ENCODE data around the gene ACOT7.

The ACOT7 gene

DNA sequence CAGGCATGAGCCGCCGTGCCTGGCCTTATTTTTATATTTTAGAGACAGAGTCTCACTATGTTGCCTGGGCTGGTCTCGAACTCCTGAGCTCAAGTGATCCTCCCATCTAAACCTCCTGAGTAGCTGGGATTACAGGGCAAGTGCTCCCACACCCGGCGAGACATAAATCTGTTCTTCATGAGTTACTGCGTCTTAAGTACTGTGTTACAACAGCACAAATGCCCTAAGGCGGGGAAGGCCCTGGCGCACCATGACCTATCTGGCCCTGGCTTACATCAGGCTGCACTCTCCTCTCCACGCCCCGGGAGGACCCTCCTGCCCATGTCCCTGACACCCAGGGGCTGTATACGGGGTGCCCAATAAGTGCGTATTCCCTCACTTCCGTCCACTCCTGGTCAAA lies 136.9 kb downstream of the ACOT7 start:
- no peak for DNase-seq (ENCODE audit: low spot score)
- in situ Hi-C loops (cut with MboI; ENCODE audit: low sequenced_read_pairs, unreplicated experiment): loop anchor here (10.0 kb wide), 1 partner anchor 148 kb away; no protein-coding TSS in a partner anchor
- no peak for TF ChIP-seq CTCF (IDR thresholded peaks at IDR 0.05; ENCODE audit: borderline replicate concordance, control extremely low read depth, extremely low read depth, insufficient read depth, missing control alignments)

DNA sequence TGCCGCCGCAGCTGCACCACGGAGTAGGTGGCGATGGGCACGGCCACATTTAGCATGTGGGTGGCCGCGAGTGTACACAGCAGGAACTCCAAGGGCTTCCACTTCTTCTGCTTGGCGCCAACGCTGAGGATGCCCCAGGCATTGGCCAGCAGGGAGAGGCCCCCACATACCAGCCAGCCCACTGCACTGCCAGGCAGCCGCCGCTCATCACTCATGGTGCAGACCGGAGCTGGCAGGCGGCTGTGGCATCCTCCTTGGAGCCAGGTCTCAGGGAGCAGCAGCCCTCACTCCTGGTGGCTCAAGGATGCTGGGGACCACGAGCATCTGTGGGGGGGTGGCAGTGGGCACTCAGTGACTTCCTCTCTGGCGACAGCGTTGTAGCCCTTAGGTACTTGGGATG lies 138.9 kb downstream of the ACOT7 start:
- TF ChIP-seq CTCF (IDR thresholded peaks at IDR 0.05; ENCODE audit: borderline replicate concordance, control extremely low read depth, extremely low read depth, insufficient read depth, missing control alignments): no peak
- DNase-seq (ENCODE audit: low spot score): no peak
- in situ Hi-C loops (cut with MboI; ENCODE audit: low sequenced_read_pairs, unreplicated experiment): loop anchor here (10.0 kb wide), 1 partner anchor 150 kb away; no protein-coding TSS in a partner anchor

DNA sequence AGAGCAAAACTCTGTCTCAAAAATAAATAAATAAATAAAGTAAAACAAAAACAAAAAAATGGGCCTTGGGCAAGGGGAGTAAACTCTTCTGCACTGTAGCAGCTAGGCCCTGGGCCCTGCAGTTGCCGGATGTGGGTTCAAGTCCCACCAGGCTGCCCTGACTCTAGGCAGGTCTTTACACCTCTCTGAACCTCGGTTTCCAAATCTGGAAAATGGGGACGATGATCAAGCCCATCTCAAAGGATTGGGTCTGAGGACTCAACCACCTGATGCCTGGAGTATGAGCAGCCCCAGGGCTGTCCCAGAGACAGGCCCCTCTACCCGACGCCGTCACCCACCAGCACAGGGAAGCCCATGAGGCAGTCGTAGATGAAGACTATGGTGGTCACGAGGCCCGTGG lies 140.2 kb downstream of the ACOT7 start:
- no peak for DNase-seq (ENCODE audit: low spot score)
- no peak for TF ChIP-seq CTCF (IDR thresholded peaks at IDR 0.05; ENCODE audit: borderline replicate concordance, control extremely low read depth, extremely low read depth, insufficient read depth, missing control alignments)
- in situ Hi-C loops (cut with MboI; ENCODE audit: low sequenced_read_pairs, unreplicated experiment): loop anchor here (10.0 kb wide), 1 partner anchor 151 kb away; no protein-coding TSS in a partner anchor

DNA sequence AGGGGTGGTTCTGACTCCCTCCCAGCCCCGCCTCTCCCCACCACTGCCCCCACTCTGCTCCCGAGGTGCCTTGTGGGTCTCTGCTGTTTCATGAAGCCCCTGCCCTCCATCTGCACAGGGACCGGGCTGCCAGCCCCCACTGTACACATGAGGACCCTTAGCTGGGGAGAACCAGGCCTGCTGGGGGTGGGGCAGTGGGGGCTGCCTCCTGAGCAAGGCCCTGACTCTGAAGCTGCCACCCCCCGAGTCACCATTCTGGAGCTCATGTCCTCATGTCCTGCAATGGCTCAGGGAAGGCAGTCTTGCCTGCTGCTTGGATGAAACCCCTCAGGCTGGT lies 141.2 kb downstream of the ACOT7 start:
- TF ChIP-seq CTCF (IDR thresholded peaks at IDR 0.05; ENCODE audit: borderline replicate concordance, control extremely low read depth, extremely low read depth, insufficient read depth, missing control alignments): no peak
- DNase-seq (ENCODE audit: low spot score): no peak
- in situ Hi-C loops (cut with MboI; ENCODE audit: low sequenced_read_pairs, unreplicated experiment): loop anchor here (10.0 kb wide), 1 partner anchor 152 kb away; no protein-coding TSS in a partner anchor

GRCh38 chr1:6251681-6252373 lies 141.7 kb downstream of the ACOT7 start:
- TF ChIP-seq CTCF (IDR thresholded peaks at IDR 0.05; ENCODE audit: borderline replicate concordance, control extremely low read depth, extremely low read depth, insufficient read depth, missing control alignments): no peak
- in situ Hi-C loops (cut with MboI; ENCODE audit: low sequenced_read_pairs, unreplicated experiment): loop anchor here (10.0 kb wide), 1 partner anchor 153 kb away; no protein-coding TSS in a partner anchor
- no peak for DNase-seq (ENCODE audit: low spot score)

DNA sequence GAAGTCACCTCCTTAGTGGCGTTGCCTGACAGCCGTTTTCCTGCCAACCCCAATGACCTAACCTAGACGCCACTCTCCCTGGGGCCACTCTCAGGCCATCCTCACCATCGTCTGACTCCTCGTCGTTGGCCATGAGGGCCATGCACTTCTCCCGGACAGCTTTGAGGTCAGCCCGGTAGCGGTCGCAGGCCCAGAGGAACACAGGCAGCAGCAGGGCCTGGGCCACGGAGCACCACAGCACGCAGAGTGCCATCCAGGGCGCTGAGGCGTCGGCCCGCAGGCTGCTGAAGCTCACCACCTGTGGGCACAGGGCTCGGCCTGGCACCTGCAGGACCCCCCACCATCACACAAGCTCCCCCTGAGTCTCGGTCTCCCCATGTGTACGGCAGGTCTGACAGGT lies 142.3 kb downstream of the ACOT7 start:
- DNase-seq (ENCODE audit: low spot score): no peak
- no peak for TF ChIP-seq CTCF (IDR thresholded peaks at IDR 0.05; ENCODE audit: borderline replicate concordance, control extremely low read depth, extremely low read depth, insufficient read depth, missing control alignments)
- in situ Hi-C loops (cut with MboI; ENCODE audit: low sequenced_read_pairs, unreplicated experiment): loop anchor here (10.0 kb wide), 1 partner anchor 154 kb away; no protein-coding TSS in a partner anchor

All from GM13976 (cell line).